ENCODE measurements around the gene TOLLIP.

The TOLLIP gene

DNA sequence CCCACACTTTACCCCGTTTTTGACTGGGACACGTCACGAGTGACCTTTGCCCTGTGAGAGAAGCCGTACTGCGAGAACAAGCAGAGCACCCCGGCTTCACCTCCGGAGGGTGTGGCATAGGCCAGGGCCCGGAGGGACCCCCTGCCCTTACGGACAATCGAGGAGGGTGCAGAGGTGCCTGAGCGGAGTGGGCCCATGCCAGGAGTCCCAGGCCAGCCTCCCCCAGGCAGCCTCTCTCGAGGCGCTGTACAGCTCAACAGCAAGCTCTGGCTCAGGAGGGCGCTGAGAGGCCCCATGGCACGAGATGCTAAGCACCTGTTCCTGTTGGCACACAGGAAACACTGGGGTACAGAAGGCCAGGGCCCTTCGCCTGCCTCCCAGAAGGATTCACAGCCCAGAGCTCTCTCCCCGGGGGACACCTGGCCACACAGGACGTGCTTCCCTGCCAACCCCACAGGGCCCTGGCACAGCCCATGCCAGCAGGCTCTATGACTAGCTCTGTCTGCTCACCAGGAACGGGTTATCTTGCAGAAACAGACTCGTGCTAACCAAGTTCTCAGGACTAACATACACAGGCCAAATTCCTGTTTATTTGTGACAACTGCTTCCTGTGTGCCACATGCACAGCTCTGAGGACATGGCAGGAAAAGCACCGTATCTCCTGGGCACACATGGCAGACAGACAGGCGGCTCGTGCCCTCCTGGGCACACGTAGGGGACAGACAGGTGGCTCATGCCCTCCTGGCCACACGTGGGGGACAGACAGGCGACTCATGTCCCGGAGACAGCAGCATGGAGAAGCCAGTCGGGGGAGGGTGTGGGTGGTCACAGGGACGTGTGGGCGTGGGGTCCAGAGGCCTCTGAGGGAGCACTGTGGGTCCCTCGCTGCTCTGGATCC, 11.6 kb downstream of the TOLLIP start:
- no peak for DNase-seq

DNA sequence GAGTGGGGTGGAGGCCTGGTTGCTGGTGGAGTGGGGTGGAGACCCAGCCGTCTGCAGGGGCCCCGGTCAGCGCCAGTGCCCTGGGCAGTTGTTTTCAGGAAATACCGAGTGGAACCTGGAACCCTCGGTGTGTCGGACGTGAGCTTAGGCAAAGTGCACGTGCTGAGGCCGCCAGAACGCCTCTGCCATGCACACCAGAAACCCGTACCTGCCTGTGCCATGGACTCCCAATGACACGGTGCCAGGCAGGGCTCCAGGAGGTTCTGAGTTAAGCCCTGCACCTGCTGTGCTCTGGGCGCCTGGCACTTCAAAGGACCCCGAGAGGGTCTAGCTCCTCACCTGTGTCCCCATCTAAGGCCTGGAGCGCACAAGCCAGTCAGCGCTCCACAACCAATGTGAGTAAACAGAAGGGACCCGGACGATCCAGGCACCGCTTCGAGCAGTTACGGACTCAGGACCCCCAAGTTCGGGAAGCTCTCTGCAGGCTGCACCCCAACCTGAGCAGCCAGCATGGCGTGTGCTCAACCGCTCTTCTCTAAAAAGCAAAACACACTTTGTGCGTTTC, 12.3 kb downstream of the TOLLIP start:
- no peak for DNase-seq

DNA sequence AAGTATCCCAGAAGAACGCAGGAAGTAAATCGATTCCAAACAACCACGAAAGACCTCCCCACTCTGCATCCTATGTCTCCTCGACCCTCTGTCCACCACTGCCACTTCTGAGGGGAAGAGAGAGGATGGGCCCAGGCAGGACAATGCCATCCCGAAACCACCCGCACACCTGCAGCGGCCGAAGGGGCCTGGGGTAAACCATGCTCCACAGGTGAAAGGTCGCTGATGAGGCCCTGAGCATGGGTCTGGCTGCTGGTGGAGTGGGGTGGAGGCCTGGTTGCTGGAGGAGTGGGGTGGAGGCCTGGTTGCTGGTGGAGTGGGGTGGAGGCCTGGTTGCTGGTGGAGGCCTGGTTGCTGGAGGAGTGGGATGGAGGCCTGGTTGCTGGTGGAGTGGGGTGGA, 13.1 kb downstream of the TOLLIP start:
- DNase-seq: no peak

DNA sequence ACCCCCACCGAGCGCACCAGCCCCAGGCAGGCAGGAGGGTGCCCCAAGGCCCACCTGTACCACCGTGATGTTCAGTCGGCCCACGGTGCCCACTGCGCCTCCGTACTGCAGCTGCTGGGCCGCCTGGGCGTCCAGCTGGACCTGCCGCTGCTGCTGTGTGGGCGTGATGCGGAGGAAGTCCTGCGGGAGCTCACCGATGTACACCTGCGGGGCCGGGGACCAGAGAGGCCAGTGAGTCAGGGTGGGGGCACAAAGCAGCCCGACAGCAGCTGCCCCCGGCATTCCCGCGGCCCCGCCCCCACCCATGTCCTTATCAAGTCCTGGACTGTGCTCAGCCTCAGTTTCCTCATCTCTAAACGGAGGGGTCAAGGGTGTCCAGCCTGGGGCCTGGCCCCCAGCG, 13.8 kb downstream of the TOLLIP start:
- DNase-seq: no peak

DNA sequence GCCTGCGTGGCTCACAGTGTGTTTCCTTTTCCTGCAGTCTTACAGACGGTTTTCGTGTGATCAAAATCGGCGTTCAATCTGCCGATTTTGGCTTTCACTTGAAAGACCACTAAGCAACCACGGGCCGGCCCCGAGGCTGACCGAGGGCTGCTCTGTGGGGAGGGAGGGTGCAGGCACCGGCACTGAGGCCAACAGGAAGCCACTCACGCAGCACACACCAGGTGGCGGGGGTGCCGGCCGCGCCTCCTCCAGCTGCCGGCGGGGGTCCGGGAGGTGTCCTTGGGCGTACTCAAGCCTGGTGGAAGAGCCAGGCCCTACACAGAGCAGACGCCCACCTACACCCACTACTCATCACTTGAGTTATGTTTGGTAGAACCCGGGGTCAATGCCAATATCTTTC, 14.3 kb downstream of the TOLLIP start:
- DNase-seq: no peak

DNA sequence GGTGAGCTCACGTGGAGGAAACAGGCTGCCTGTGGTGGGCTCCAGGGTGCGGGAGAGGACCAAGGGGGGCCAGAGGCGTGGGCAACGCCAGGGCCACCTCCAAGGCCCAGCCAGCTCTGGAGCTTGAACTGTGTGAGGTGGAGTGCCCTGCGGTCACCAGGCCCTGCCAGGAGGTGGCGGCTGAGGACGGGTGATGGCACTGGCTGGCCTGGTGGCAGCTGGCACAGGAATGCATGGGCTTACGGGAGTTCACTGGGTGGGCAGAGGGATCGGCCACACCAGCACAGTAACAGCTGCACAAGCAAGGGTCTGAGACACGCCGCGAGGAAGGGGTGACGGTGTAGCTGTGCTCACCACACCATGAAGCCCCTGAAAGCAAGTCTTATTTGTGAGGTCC, 15.8 kb downstream of the TOLLIP start:
- no peak for DNase-seq

DNA sequence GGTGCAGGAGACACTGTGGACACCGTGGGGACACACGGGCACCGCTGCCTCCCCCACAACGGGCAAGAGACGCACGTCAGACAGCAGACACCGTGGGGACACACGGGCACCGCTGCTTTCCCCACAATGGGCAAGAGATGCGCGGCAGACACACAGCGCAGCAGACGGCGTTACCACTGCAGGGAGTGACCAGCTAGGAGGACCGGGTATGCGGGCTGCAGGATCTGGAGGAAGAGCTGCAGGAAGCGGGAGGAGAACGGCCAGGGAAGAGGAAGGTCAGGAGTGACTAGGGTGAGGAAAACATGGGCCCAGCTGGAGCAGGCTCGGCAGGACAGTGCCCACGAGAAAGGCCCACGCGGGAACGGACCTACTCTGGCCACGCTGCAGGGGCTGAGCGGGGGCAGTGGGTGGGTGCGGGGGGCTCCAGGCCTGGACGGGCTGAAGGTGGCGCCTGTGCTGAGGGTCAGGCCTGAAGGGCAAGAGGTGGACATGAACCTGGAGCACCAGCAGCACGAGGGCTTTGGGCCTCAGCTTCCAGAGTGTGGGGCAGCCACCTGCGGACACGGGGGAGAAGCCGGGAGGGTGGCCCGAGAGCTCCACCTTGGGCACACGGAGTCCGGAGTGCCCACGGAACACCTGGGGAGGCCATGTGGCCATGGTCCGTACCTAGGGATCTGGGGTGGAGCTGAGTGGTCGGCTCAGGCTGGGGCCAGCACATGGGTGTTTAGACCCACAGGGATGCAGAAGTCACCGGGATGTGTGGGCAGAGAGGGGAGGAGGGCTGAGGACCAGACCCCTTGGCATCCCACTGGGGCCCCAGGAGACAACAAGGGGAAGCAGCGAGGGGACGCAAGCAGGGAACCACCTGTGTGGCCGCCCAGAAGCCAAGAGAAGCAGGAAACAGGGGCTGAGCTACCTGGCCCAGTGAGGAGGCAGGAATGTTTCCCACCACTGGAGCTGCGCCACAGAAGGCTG, 16.5 kb downstream of the TOLLIP start:
- DNase-seq: no peak

DNA sequence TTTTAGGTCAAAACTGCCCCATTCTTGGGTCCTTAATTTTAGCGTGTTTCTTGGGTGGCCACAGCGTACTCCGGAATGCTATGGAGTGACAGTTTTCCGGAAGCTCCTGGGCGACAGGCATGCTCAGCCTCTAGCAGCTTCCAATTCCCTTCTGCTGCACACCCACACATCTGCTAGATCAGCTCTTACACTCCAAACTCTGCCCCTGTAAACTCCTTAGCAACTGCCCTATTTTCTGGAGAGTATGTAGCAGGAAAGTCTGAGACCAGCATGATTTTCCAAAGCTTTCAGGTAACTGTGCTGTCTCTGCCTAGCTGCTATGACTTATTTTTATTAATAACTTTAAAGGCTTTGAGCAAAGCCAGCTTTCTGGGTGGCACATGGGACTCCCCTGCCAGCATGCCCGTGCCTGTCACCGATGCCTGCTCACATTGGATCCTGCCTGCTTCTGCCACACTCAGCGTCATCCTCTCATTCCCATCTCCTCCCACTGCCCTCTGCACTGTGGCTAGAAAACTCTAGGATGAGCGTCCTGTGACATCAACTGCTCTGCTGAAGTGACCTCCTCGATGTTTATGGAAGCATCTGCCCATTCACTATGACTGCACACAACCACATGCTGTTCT, 17.3 kb downstream of the TOLLIP start:
- no peak for DNase-seq

DNA sequence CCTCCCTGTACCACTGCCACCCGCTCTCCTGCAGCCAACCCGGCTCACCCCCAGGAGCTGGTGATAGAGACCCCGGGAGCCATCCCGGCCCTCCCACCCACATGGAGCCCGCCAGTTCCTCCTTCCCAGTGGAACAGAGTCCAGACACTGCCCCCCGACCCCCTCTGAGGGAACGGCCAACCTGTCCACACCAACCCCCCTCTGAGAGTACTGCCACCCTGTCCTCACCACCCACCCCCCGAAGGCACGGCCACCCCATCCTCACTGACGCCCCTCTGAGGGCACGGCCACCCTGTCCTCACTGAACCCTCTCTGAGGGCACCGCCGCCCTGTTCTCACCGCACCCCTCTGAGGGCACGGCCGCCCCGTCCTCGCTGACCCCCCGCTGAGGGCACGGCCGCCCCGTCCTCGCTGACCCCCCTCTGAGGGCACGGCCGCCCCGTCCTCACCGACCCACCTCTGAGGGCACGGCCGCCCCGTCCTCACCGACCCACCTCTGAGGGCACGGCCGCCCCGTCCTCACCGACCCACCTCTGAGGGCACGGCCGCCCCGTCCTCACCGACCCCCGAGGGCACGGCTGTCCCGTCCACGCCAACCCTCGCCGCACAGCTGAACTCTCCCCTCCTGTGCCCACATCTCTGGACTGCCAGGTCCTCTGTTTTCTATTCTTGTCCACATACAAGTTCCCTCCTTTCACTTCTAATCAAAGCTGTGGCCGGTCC, 18.0 kb downstream of the TOLLIP start:
- DNase-seq: no peak

DNA sequence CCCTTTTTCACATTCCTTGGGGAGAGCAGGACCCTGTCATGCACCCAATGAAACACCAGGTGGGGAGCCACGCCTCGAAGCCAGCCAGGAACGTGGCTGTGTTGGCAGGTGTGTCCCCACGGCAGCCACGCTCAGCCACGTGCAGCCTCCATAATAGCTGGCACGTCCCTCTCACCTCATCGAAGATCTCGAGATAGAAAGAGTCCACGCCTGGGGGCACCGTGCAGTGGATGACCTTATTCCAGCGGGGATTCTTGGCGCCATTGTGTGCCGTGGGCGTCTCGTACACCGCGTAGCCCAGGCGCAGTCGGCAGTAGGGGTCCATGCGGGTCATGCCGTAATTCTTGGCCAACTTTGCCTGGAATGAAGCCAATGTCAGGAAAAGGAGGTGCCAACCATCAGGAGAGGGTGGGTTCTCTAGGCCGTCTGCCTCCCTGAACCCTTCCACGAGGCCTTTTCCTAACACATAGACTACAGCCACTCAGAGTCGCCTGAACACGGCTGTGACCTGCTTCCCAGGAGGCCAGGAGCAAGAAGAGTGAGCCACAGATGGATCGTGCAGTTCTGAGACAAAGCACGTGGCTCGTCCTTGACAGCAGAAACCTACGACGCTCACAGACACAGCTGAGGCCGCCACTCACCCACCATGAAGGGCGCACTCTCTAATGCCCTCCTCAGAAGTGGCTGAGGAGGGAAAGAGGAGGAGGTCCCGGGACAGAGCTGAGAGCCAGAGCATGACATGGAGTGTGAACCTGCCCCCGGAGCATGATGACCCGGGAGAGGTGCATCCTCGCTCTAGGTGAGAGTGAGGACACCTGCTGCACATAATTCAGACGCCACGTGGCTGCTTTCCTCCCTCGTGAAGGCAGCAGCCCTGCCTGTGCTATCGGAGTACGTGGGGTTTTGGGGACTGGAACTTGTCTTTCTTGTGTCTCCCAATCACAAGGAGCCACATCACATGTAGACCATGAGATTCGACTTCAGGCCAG, 19.1 kb downstream of the TOLLIP start:
- DNase-seq: no peak

DNA sequence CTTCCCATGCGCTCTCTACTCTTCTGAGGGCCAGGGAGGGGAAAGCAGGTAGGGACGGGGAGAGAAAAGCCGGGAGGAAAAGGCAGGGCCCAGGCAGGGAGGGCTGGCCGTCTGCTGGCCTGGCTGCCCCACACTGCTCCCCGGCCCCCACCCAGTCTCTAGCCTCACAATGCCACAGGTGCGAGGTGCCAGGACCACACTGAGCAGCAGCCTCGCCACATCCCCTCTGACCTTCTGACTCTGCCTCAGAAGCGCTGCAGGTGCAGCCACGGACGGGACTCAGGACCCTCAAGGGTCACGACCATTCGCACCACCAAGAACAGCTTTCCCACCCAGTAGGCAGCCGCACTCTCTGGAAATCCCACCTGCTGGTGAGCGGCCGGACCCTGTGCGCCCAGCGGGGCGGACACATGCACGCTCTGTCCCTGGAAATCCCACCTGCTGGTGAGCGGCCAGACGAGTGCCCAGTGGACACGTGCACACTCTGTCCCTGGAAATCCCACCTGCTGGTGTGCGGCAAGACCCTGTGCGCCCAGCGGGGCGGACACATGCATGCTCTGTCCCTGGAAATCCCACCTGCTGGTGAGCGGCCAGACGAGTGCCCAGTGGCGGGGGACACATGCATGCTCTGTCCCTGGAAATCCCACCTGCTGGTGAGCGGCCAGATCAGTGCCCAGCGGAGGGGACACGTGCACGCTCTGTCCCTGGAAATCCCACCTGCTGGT, 20.1 kb downstream of the TOLLIP start:
- DNase-seq: no peak

DNA sequence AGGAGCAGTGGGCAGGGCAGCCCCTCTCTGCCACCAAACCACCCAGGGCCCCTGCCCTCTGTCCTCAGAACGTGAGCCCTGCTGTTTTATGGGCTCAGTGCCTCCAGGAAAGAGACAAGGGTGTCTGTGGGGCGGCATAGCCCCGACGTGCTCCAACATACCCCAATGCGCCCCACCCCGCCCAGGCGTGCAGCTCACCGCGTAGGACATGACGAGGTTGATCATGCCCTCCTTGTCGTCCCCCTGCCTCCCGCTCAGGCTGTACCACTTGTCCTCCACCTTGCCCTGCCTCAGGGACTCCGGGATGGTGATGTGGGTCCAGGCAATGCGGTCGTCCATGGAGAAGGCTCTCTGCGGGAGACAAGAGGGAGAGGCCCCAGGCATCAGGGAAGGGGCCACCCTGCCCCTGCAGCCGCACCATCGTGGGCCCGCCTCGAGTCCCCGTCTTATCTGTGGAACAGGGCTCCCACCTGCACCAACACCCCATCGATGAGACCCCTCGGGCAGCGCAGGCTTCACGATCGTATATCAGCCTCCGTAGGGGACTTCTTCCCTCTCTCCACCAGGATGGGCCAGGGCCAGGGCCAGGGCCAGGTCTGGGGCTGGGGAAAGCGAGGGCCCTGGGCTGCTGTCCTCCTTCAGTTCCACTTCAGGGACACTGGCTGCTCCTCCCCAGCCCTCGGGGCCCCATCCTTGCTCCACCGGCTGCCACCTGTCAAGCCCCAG, 20.8 kb downstream of the TOLLIP start:
- no peak for DNase-seq

DNA sequence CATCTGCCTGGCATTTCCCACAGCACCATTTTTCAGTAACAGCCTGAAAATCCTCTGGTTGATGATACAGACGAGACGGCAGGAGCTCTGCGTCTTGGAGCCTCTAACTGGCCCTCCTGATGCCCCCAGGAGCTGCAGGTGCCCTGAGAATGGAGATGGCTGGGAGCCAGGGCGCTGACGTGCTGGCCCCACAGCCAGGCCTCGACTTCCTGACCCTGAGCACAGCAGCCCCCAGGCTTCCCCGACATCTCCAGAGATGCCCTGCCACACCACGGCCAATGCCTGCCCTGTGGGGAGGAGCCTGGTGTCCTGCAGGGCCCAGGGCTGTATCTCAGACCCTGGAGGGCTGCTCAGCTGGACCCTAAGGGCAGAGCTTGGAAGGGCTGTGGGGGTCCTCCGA, 21.5 kb downstream of the TOLLIP start:
- no peak for DNase-seq

DNA sequence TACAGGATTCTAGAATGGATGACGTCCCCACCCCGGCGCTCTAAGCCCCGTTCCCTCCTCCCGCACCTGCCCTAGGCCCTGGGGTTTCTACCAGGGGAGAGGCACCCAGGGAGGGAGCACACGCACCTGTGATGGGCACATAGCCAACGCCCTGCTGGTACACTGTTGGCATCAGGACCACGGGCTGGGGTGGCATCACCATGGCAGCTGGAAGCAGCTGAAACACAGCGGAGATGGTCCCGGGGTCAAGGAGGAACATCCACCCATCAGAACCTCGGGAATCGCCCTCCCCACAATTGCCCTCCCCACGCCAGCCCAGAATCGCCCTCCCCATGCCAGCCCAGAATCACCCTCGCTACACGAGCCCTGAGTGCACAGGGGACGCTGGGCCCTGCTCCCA, 23.6 kb downstream of the TOLLIP start:
- no peak for DNase-seq

DNA sequence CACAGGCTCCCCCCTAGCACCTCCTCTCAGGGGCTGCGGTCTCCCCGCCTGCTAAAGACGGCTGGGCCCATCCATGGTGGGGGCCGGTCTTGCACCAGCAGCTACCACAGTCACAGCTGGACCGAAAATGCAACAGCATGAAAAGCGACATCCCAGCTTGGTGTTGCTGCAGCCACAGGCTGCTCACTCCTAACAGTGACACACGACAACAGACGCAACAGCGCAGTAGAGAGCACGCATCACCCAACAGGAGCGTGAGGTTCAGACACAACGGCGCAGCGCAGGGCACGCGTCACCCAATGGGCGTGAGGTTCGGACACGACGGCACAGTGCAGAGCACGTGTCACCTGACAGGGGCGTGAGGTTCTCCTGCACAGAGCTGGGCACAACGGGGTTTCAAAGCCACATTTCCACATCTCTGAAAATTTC, 24.1 kb downstream of the TOLLIP start:
- no peak for DNase-seq

DNA sequence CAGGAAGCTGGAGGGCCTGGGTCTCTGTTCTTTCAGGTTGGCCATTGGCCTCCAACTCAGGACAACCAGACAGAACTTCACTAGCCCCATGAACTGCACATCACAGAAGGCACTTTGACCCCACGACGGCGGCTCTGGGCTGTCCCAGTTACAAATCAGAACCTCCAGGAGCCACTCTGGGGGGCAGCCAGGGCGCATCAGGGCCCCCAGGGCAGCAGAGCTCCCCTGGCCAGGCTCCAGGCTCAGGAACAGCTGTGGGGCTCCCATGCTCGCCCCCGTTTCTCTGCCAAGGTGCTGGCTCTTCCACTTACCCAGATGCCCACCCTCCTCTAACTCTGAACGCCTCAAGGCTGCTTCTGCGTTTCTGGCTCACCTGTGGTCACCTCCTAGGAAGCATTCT, 25.5 kb downstream of the TOLLIP start:
- no peak for DNase-seq

DNA sequence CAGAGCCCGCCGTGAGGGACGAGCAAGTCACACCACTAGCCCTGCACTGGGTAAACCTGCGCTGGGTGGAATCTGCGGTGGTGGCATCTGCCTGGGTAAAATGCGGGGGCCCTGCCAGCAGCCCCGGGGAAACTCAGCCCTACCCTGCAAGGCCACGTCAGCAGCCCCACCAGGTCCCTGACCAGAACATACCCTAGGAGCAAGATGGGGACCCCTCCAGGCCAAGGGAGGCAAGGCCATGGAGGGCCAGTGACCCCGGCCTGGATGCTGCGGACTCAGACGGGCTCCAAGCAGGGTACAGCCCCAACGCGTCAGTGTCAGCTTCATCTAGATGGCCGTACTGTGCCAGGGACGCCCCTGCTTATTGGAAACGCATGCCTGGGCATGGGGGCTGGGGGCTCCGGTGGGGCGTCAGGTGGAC, 26.3 kb downstream of the TOLLIP start:
- no peak for DNase-seq

DNA sequence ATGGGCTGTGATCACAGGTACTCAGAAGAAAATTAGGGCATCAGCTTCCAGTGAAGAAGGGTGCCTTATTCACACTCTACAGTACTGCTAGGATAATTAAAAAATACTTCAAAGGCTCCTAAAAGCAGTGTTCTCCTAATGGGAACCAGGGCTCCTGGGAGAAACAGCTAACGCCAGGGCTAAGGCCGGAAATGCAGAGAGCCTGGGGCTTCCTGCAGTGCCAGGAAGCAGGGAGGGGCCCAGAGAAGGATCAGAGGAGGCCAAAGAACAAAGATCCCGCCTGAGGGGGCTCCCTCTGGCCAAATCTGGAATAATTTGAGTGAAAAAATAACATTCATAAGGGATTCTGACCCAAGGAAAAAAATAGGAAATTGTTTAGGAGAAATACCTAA, 27.5 kb downstream of the TOLLIP start:
- peak; percentile 27 for DNase-seq

DNA sequence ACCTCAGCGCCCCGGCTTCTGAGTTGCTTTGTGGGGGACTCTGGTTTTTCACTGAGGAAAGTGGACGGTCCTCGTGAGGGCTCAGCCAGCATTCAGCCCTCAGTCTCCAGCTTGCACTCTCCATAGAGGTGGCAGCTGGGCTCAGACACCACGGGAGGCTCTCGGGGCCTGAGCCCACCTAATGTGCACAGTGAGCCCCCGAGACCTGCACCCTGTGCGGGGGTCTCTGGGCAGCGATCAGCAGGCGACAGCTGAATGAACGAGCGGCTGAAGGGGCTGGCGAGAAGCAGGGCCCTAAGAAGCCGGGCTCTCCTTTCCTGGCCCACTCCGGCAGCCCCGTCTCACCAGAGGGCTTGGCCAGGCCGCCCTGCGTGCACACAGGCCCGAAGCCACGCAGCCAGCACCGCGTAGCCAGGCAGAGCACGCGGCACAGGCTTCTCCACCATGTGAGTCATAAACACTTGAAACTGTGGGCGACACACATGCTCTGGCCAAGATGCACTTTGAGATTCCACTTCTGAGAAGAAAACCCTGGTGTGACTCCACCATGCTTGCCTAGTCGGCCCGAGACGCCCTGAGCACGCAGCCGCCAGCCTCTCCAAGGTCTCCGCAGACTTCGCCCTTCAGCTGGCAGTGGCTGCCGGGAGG, 28.0 kb downstream of the TOLLIP start:
- DNase-seq: peak; percentile 19
